ENCODE measurements around the gene ADISSP.
A peak's percentile ranks its signal among the peaks of the same experiment; 100 is the strongest.

ADISSP gene

DNA sequence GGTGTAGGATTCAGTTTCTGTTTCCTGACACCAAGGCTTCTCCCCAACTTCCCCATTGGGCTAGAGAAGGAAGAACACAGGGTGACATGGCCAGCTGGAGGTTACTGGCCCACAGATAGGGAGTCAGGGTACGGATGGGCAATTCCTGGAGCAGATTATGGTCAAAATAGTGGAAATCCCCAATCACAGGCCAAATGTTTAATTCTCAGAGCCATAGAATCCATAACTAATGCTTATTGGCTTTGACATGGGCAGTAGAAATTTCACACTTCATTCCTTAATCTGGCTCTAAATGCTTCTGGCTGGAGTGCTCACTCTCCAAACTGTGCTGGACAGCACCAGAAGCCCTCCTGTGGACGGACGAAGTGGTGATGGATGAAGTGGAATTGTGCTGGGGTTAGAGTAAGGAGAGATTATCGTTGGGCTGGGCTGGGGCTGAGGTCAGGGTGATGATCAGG is 56.0 kb downstream of the ADISSP start:
- no peak for DNase-seq

DNA sequence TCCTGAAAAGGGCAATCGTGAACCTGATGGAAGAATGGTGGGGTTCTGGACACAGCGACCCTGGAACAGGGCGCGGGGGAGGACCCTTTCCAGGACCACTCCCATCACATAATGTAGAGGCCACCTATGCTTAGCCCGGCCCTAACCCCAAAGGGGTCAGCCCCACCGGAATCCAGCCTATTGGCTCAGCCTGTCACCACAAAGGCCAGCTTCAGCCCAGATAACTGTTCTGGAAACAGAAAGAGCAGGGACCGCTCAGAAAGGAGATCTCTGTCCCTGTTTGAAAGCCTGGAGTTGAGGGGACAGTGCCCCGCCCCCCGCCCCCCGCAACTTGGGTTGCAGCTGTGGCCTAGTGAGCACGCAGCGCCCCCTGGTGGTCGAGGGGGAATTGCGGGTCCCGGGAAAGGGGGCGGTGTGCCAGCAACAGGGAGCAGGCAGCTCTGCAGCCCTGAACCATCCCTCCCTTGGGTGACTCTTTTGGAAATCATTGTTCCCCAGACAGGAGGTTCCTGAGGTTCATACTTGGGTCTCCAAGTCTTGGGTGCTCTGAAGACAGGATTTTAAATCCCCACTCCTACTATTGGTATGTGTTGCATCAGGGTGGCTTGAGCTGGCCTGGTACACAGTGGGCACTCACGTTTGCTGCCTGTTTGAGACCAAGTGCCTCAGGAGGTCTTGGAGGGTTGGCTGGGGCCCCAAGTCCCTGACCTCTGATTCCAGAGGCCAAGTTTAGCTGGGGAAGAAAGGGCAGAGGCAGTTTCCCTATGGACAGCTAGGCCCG is 56.7 kb downstream of the ADISSP start:
- DNase-seq: peak; percentile 77

DNA sequence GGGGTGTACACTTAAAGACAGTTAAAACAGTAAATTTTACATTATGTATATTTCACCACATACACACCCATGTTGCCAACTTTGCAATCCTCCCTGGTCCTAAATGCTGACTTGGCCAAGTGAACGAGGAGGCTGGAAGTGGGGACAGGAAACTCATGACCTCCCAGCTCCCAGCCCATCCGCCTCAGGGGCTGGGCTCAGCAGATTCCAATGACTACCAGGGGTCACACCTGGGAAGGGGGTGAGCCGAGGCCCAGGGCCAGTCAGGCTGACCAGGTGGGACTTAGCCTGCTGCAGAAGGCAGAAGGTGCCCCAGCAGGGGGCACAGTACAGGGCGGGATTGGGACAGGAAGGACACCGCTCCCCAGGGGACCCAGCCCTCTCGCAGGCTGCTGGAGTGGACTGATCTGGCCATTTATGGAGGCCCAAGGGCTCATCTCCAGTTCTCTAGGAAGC is 57.5 kb downstream of the ADISSP start:
- DNase-seq: no peak

DNA sequence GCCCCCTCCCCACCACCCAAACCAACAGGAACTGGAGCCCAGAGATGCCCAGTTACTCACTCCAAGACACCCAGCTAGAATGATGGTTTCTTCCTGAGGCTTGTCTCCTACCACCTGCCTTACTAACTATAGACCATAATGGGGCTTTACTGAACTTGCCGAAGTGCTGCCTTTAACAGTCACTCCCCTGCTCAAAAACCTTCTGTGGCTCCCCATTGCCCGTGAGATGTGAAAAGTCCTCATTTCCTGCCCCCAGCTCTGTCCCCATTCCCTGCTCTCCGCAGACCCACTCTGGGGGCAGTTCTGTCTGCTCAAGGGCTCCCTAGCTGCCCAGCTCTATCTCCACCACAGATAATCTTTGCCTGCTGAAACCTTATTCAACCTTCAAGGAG is 60.0 kb downstream of the ADISSP start:
- DNase-seq: no peak

DNA sequence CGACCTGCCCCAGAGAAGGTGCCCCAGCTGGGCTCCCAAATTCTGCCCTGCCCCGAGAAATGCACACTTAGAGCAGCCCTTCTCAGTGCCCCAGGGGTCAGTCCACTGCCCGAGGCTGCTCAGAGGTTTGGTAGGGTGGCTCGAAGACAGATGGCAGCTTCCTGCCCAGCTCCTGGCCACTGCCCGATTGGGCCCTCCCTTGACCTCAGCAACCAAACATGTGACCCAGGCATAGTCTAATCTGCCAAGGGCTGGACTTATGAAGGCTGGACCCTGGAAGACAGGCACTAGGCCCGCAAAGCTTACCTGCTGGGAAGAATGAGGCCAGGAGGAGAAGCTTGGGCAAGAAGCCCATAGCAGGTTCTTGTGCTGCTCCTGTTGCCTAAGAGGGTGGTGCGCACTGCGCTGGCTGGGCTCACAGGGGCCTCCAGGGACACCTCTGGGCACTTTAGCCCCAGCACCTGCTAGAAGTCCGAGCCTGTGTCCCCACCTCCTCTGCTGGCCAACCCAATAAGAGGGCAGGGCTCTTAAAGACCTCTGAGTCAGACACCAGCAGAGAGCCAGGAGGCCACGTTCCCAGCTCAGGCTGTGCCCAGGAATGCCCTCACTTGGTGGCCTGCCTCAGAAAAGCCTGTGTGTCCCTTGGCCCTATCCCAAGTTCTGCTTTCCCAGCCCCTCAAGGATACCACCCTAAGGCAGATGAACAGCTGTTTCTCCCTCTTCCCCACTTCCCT is 60.6 kb downstream of the ADISSP start:
- no peak for DNase-seq

DNA sequence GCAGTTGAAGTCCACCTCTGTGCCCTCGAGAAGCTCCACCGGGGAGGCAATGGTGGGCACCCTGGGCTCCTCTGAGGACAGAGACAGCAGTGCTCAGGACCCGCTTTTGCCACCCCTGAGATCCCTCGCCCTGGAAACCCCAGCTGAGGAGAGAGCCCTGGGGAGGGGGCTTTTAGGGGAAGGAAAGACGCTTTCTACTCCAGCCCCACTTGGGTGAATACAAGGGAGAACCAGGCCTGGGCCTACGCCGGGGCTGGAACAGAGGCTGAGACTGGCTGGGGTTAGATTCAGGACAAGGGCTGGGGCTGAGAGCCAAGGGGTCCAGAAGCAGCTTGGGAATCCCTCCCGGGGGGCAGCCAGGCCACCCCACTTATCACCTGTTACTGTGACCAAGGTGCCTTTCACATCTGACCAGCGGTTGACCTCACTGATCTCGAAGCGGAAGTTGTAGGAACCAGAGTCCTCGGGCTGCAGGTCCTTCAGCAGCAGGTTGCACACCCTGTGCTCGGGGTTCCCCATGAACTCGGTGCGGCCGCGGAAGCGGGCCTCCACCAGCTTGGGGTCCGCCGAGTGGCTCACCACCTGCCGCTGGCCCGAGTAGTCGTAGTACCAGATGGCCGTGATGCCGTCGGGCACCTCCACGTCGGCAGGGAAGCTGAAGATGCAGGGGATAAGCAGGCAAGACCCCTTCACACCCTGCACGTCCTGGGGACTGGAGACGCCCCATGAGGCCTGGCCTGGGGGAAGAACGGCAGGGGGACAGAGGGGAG is 61.4 kb downstream of the ADISSP start:
- no peak for DNase-seq

DNA sequence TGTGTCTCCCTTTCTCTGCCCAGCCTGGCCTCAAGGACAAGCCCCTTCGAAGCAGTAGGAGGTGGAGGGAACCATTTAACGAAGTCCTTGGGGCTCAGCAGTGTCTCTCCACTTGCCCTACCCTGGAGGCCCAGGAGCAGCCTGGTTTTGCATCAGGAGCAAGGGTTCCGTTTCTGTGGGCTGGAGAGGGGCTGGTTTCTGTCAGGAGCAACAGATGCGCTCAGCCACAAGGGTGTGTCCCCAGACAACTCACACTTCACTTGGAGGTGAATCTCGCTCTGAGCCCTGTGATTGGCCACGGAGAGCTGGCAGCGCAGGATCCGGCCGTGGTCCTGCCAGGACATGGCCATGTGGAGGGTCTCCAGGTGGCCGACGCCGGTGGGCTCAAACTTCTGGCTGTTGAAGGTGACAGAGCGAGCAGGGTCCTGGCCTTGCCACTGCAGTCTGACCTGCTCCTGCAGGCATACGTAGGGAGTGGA is 62.0 kb downstream of the ADISSP start:
- no peak for DNase-seq

DNA sequence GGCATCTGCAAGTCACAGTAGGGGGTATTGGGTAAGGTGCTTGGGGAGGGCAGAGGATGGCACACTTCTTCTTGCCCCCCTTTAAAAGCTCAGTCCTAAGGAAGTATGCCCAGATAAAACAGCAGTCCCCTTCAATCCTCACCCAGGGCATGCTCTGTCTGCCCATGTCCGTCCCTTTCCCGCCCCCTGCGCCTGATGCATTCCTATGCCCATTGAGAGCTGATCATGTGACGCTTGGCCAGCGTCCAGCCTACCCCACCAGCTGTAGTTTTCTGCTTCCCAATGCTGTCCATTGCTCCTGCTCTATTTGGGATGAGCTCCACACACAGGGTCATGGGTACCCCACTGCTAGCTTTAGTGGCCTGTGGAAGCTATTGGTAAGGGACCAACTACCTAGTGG is 63.5 kb downstream of the ADISSP start:
- no peak for DNase-seq

Data from activated naive CD4-positive, alpha-beta T cell treated with Interleukin-2 at 50 U/mL for 16 hours (primary cell).